HepG2 (cell line): ENCODE results near the gene TBC1D2B. TPM values are rescaled to one million over a fixed set of nuclear protein-coding genes. Genes with fewer than 3 reads are reported as not detected.

Experiments used
- ATAC-seq: fragments of 200-7000 bp; cut with Tn5 transposase; 3 replicates; pipeline ENCODE4 v1.9.1; 2020; ENCODE audit warnings: mild to moderate bottlenecking, moderate library complexity
- BruUV-seq: library from RNA; stranded (reverse); fragments of 400-500 nt; replicated peaks from 2 replicates; lab custom pipeline; 2021; lab: Mats Ljungman, UMichigan
- CTCF ChIA-PET: fragments of 300-600 bp; formaldehyde crosslinking; extraction: SDS; loops from one replicate; lab custom pipeline; 2021; ENCODE audit warnings: low total read pairs, inconsistent platforms, low intra/inter-chr PET ratio; lab: Yijun Ruan, JAX
- POLR2A ChIA-PET: fragments of 350-600 bp; sonication (Branson Sonifier 250); formaldehyde crosslinking; loops from one replicate; lab custom pipeline; 2020; ENCODE audit warnings: antibody characterized with exemption, inconsistent platforms; lab: Yijun Ruan, JAX
- DNase-seq: peaks from one replicate; pipeline ENCODE4 v3.0.0-alpha.2; 2015; ENCODE audit warnings: low spot score
- FAIRE-seq: peaks from 3 replicates; lab custom pipeline; 2011; peaks lifted over from hg19 to GRCh38; lab: Jason Lieb, UNC
- H2AFZ ChIP-seq: one replicate; pipeline ENCODE4 v1.6.1; 2011; ENCODE audit warnings: low read length, inconsistent platforms
- H3K27ac ChIP-seq: fragments of 300-600 bp; 3 replicates; pipeline ENCODE4 v1.8.0; 2011; ENCODE audit warnings: mixed run types, mild to moderate bottlenecking, mixed read lengths, low read length, inconsistent platforms; ENCODE audit not compliant: insufficient read depth; ENCODE audit errors: extremely low read length
- H3K27me3 ChIP-seq, 2 experiments: fragments of 200-600 bp in 1 of 2; 2 replicates in 1 of 2; 3 replicates in 1 of 2; pipeline versions ENCODE4 v1.6.0 to v1.8.0; 2011; ENCODE audit warnings: low read length in 2 of 2, mild to moderate bottlenecking in 2 of 2, moderate library complexity in 2 of 2, inconsistent platforms in 1 of 2; ENCODE audit not compliant: insufficient read depth in 2 of 2, control insufficient read depth in 1 of 2
- H3K36me3 ChIP-seq, 2 experiments: fragments of 200-600 bp in 1 of 2; replicated peaks in 1 of 2; 2 replicates in 1 of 2; 3 replicates in 1 of 2; pipeline versions ENCODE4 v1.5.1 to v1.8.0; 2011; ENCODE audit warnings: low read length in 2 of 2, inconsistent platforms in 1 of 2; ENCODE audit not compliant: insufficient read depth in 2 of 2, control insufficient read depth in 1 of 2
- H3K4me1 ChIP-seq: 2 replicates; pipeline ENCODE4 v1.5.1; 2012; ENCODE audit warnings: low read length, inconsistent platforms; ENCODE audit not compliant: insufficient read depth
- H3K4me2 ChIP-seq: 2 replicates; pipeline ENCODE4 v1.6.0; 2011; ENCODE audit warnings: low read depth, low read length, inconsistent platforms
- H3K4me3 ChIP-seq, 3 experiments: fragments of 200-600 bp in 1 of 3; sonication (generic), shearing (Covaris generic) in 1 of 3; replicated peaks in 1 of 3; 2 replicates each; pipeline ENCODE4 v1.5.1; 2011 to 2016; ENCODE audit warnings: low read length in 3 of 3, inconsistent platforms in 2 of 3, low read depth in 2 of 3, mild to moderate bottlenecking in 2 of 3, control low read depth in 1 of 3, mixed read lengths in 1 of 3; ENCODE audit not compliant: insufficient read depth in 1 of 3
- H3K79me2 ChIP-seq: one replicate; pipeline ENCODE4 v1.6.1; 2011; ENCODE audit warnings: low read length, inconsistent platforms; ENCODE audit not compliant: insufficient read depth
- H3K9ac ChIP-seq: 2 replicates; pipeline ENCODE4 v1.6.0; 2011; ENCODE audit warnings: mild to moderate bottlenecking, low read depth, low read length, inconsistent platforms; ENCODE audit not compliant: insufficient read depth
- H3K9me3 ChIP-seq: 2 replicates; pipeline ENCODE4 v1.5.1; 2012; ENCODE audit warnings: mild to moderate bottlenecking, low read length
- H4K20me1 ChIP-seq: 2 replicates; pipeline ENCODE4 v1.6.0; 2011; ENCODE audit warnings: inconsistent platforms, mild to moderate bottlenecking, low read length, moderate library complexity; ENCODE audit not compliant: insufficient read depth
- ESRRA ChIP-seq: sonication (generic); formaldehyde crosslinking; IDR thresholded peaks from 2 replicates; pipeline ENCODE4 v1.5.1; 2020; ENCODE audit warnings: mild to moderate bottlenecking, low read depth, missing genetic modification reagents
- GATAD2A ChIP-seq: IDR thresholded peaks from 2 replicates; pipeline ENCODE4 v1.6.1; 2016
- THAP9 ChIP-seq: sonication (generic); formaldehyde crosslinking; IDR thresholded peaks from 2 replicates; pipeline ENCODE4; 2020; ENCODE audit warnings: missing genetic modification reagents, mild to moderate bottlenecking, borderline replicate concordance
- ZFP91 ChIP-seq: sonication (generic); formaldehyde crosslinking; IDR thresholded peaks from 2 replicates; pipeline ENCODE4 v1.9.0; 2022; ENCODE audit warnings: missing genetic modification reagents, mild to moderate bottlenecking, borderline replicate concordance
- ZNF274 ChIP-seq: sonication (generic); formaldehyde crosslinking; IDR thresholded peaks from 2 replicates; pipeline ENCODE4 v1.5.1; 2020; ENCODE audit warnings: mild to moderate bottlenecking, missing genetic modification reagents
- ZNF280D ChIP-seq: sonication (generic); formaldehyde crosslinking; IDR thresholded peaks from 2 replicates; pipeline ENCODE4 v1.5.1; 2020; ENCODE audit warnings: mild to moderate bottlenecking, missing genetic modification reagents
- WGBS: methylation state at CpG from one replicate; pipeline ENCODE4 v1.1.6; 2017; ENCODE audit warnings: low lambda C conversion rate; 5-methylcytosine and 5-hydroxymethylcytosine counted together
- in situ Hi-C: cut with HindIII; loops from 2 replicates; pipeline ENCODE4 v1.10.0; 2017; ENCODE audit warnings: low pct_unique_long_range_greater_than_20kb; ENCODE audit not compliant: extremely low pct_ligation_motif_present
- intact Hi-C: fragments of 100-400 bp; cut with micrococcal nuclease; formaldehyde crosslinking; loops from one replicate; pipeline ENCODE4 v1.10.0; 2022; ENCODE audit not compliant: unreplicated experiment
- polyA plus RNA-seq, 8 experiments: library from polyadenylated mRNA; depleted of rRNA in 3 of 8; stranded (reverse) in 7 of 8; unstranded in 1 of 8; fragments of >200 nt; fragmentation: Illumina TruSeq in 4 of 8; extraction: Trizol in 4 of 8; gene quantifications; 2 replicates each; pipeline versions ENCODE4 v1.2.1 to v1.2.3, GENCODE V29; 2011 to 2016; ENCODE audit warnings: low read depth in 4 of 8, missing spikeins in 1 of 8, mixed read lengths in 1 of 8; ENCODE audit not compliant: insufficient read depth in 1 of 8
- total RNA-seq, 5 experiments: library from RNA; depleted of rRNA; stranded (reverse); fragments of >200 nt; fragmentation: Illumina TruSeq; extraction: Trizol; gene quantifications; 2 replicates each; pipeline ENCODE4 v1.2.3, GENCODE V29; 2016; ENCODE audit warnings: low read depth in 1 of 5

The TBC1D2B gene
- total and polyA plus RNA-seq, 2 of the 13 experiments (the other 11 are each of a cell fraction or from before 2014, with no cell fraction given): 10.1 to 14.4 TPM

GRCh38 chr15:77959432-77959879, 118.1 kb downstream of the TBC1D2B start:
- no peaks in the 10 kb centered on the region for H3K27me3 ChIP-seq
- no peaks in the 10 kb centered on the region for H4K20me1 ChIP-seq
- H3K4me3 ChIP-seq: no peak overlapping the region; a peak in 1 of 6 replicates
- H3K36me3 ChIP-seq: no peaks in the 10 kb centered on the region
- ChIA-PET CTCF (interaction anchor here (2.4 kb wide), 1 partner anchor 149 kb away, joined by 19 read pairs; no protein-coding TSS in a partner anchor), POLR2A (no interaction called here)
- no peaks in the 10 kb centered on the region for H3K79me2 ChIP-seq
- H3K9me3 ChIP-seq: no peaks in the 10 kb centered on the region
- H3K9ac ChIP-seq: no peak overlapping the region
- H3K27ac ChIP-seq: no peak overlapping the region
- peak overlapping the region; percentile 56 for H3K4me2 ChIP-seq
- FAIRE-seq: peak; percentile 39
- intact Hi-C loops: loop anchor here (1.0 kb wide), 1 partner anchor 236 kb away; no protein-coding TSS in a partner anchor
- no peak overlapping the region for H2AFZ ChIP-seq
- BruUV-seq: no TSS peak
- ATAC-seq: peak; percentile 98
- DNase-seq: peak; percentile 48
- in situ Hi-C loops: loop anchor here (25.0 kb wide), 1 partner anchor 278 kb away; the partner anchor contains the start of gene ACSBG1
- H3K4me1 ChIP-seq: peaks cover 18% of the 10 kb centered on the region
- WGBS: 10% methylated on average over 10 of the region's 17 CpGs
- TF ChIP-seq GATAD2A (CRISPR knock-in tag): peak; percentile 18; the same call in 1 of the 2 replicates
- TF ChIP-seq ZFP91 (CRISPR knock-in tag): peak; percentile 56; the same call in 1 of the 2 replicates
- 0 out of 2 replicates have a peak, but pooled peaks have one; percentile 22 for TF ChIP-seq THAP9 (CRISPR knock-in tag)
- TF ChIP-seq ZNF280D (CRISPR knock-in tag): no peak
- no peak for TF ChIP-seq ESRRA (CRISPR knock-in tag)
- TF ChIP-seq ZNF274 (CRISPR knock-in tag): no peak
